Smooth muscle cell (in vitro differentiated cells): ENCODE data around the gene FAM20B. TPM values are rescaled to one million over a fixed set of nuclear protein-coding genes. Genes with fewer than 3 reads are reported as not detected.

Source experiments
- DNase-seq: peaks from one replicate; lab custom pipeline; 2025; ENCODE audit not compliant: unreplicated experiment; lab: John Stamatoyannopoulos, UW
- H2AFZ ChIP-seq: fragments of 200-600 bp; sonication (generic); 2 replicates; pipeline ENCODE4 v1.6.0; 2016; ENCODE audit warnings: antibody characterized with exemption, low read depth, mild to moderate bottlenecking
- H3F3A ChIP-seq: fragments of 200-600 bp; sonication (generic); 2 replicates; pipeline ENCODE4 v1.6.0; 2017; ENCODE audit warnings: antibody characterized with exemption, low read depth
- H3K27ac ChIP-seq: fragments of 200-600 bp; sonication (generic); 2 replicates; pipeline ENCODE4 v1.5.1; 2016; ENCODE audit warnings: low read depth, mild to moderate bottlenecking
- H3K27me3 ChIP-seq: fragments of 200-600 bp; sonication (generic); 2 replicates; pipeline ENCODE4 v1.6.1; 2016; ENCODE audit warnings: low read depth, mild to moderate bottlenecking
- H3K36me3 ChIP-seq: fragments of 200-600 bp; sonication (generic); 2 replicates; pipeline ENCODE4 v1.5.1; 2016; ENCODE audit warnings: low read depth
- H3K4me1 ChIP-seq: fragments of 200-600 bp; sonication (generic); 2 replicates; pipeline ENCODE4 v1.5.1; 2016; ENCODE audit warnings: low read depth
- H3K4me2 ChIP-seq: fragments of 200-600 bp; sonication (generic); 2 replicates; pipeline ENCODE4 v1.6.0; 2016; ENCODE audit warnings: mild to moderate bottlenecking
- H3K4me3 ChIP-seq: fragments of 200-600 bp; sonication (generic); 2 replicates; pipeline ENCODE4 v1.5.1; 2016; ENCODE audit warnings: mild to moderate bottlenecking
- H3K79me2 ChIP-seq: fragments of 200-600 bp; sonication (generic); 2 replicates; pipeline ENCODE4 v1.6.0; 2016; ENCODE audit warnings: low read depth, mild to moderate bottlenecking
- H3K9ac ChIP-seq: fragments of 200-600 bp; sonication (generic); 2 replicates; pipeline ENCODE4 v1.6.0; 2016; ENCODE audit warnings: low read depth
- H3K9me3 ChIP-seq: fragments of 200-600 bp; sonication (generic); replicated peaks from 2 replicates; pipeline ENCODE4 v1.5.1; 2016; ENCODE audit warnings: low read depth
- H4K20me1 ChIP-seq: fragments of 200-600 bp; sonication (generic); 2 replicates; pipeline ENCODE4 v1.6.0; 2016; ENCODE audit warnings: low read depth
- CTCF ChIP-seq: fragments of 200-600 bp; sonication (generic); IDR thresholded peaks from 2 replicates; pipeline ENCODE4 v1.5.1; 2017; ENCODE audit warnings: borderline replicate concordance, mild to moderate bottlenecking, antibody characterized with exemption; ENCODE audit not compliant: insufficient read depth, poor library complexity, severe bottlenecking
- WGBS: methylation state at CpG from one replicate; pipeline ENCODE4 v1.1.7; 2016; ENCODE audit warnings: low lambda C conversion rate; 5-methylcytosine and 5-hydroxymethylcytosine counted together
- polyA plus RNA-seq: library from polyadenylated mRNA; unstranded; fragments of >200 nt; fragmentation: Nextera tagmentation; extraction: Ambion mirVana; gene quantifications from 2 replicates; pipeline ENCODE4 v1.2.1, GENCODE V29; 2016
- total RNA-seq: library from RNA; depleted of rRNA; stranded (reverse); fragments of >200 nt; gene quantifications from 2 replicates; pipeline ENCODE4 v1.2.3, GENCODE V29; 2014

Gene FAM20B
- total and polyA plus RNA-seq, 2 experiments from 2014 or later: 7.8 to 21.1 TPM

- H3K4me2 ChIP-seq: no peak overlapping the region
- DNase-seq: no peak
- H3F3A ChIP-seq: no peaks in the 10 kb centered on the region
- H4K20me1 ChIP-seq: no peaks in the 10 kb centered on the region
- no peaks in the 10 kb centered on the region for H3K36me3 ChIP-seq
- H3K79me2 ChIP-seq: no peaks in the 10 kb centered on the region
- no peaks in the 10 kb centered on the region for H3K27me3 ChIP-seq
- TF ChIP-seq CTCF: no peak
- no peaks in the 10 kb centered on the region for H3K4me1 ChIP-seq
- no peaks in the 10 kb centered on the region for H3K9me3 ChIP-seq
- 79% methylated on average over 7 of the region's 7 CpGs for WGBS
- H3K9ac ChIP-seq: no peak overlapping the region
- no peak overlapping the region for H2AFZ ChIP-seq
- no peak overlapping the region for H3K4me3 ChIP-seq
- no peak overlapping the region for H3K27ac ChIP-seq
Measured at GRCh38 chr1:179007233-179007632, 18.5 kb upstream of the FAM20B start.

GRCh38 chr1:179010671-179011070 is 15.0 kb upstream of the FAM20B start:
- Histone ChIP-seq H3K4me1 (no peaks in the 10 kb centered on the region), H2AFZ (no peak overlapping the region), H3K79me2 (no peaks in the 10 kb centered on the region), H3K4me2 (no peak overlapping the region), H3K27me3 (no peaks in the 10 kb centered on the region), H3K4me3 (no peak overlapping the region), H4K20me1 (no peaks in the 10 kb centered on the region), H3K9me3 (no peaks in the 10 kb centered on the region), H3K27ac (no peak overlapping the region), H3F3A (no peaks in the 10 kb centered on the region), H3K9ac (no peak overlapping the region), H3K36me3 (no peaks in the 10 kb centered on the region)
- no peak for TF ChIP-seq CTCF
- no peak for DNase-seq
- WGBS: 99% methylated on average over 2 of the region's 2 CpGs

GRCh38 chr1:179012038-179012437 is 13.7 kb upstream of the FAM20B start:
- H4K20me1 ChIP-seq: no peaks in the 10 kb centered on the region
- no peaks in the 10 kb centered on the region for H3K79me2 ChIP-seq
- H3K27ac ChIP-seq: no peak overlapping the region
- no peak for DNase-seq
- H3K4me3 ChIP-seq: no peak overlapping the region
- no peaks in the 10 kb centered on the region for H3K9me3 ChIP-seq
- no peak for TF ChIP-seq CTCF
- no peak overlapping the region for H2AFZ ChIP-seq
- H3K4me1 ChIP-seq: no peaks in the 10 kb centered on the region
- H3K36me3 ChIP-seq: no peaks in the 10 kb centered on the region
- no peak overlapping the region for H3K4me2 ChIP-seq
- no peak overlapping the region for H3K9ac ChIP-seq
- H3K27me3 ChIP-seq: no peaks in the 10 kb centered on the region
- 95% methylated on average over 1 of the region's 1 CpG for WGBS
- H3F3A ChIP-seq: no peaks in the 10 kb centered on the region

GRCh38 chr1:179014123-179014522 is 11.6 kb upstream of the FAM20B start:
- Histone ChIP-seq H3K36me3 (no peaks in the 10 kb centered on the region), H3K79me2 (no peaks in the 10 kb centered on the region), H4K20me1 (no peaks in the 10 kb centered on the region), H3K9ac (no peak overlapping the region), H2AFZ (no peak overlapping the region), H3K4me3 (no peak overlapping the region), H3K27ac (no peak overlapping the region), H3K27me3 (no peaks in the 10 kb centered on the region), H3K4me2 (no peak overlapping the region), H3K4me1 (no peaks in the 10 kb centered on the region), H3F3A (peaks cover 7% of the 10 kb centered on the region), H3K9me3 (no peaks in the 10 kb centered on the region)
- TF ChIP-seq CTCF: no peak
- no peak for DNase-seq
- 100% methylated on average over 1 of the region's 1 CpG for WGBS
